B cell (primary cell): ENCODE measurements around the gene RUSF1. TPM values are rescaled to one million over a fixed set of nuclear protein-coding genes. Genes with fewer than 3 reads are reported as not detected.
A peak's percentile ranks its signal among the peaks of the same experiment; 100 is the strongest.

Experiments
- ATAC-seq: fragments of 200-7000 bp; cut with Tn5 transposase; one replicate; pipeline ENCODE4 v1.10.0; 2021; ENCODE audit warnings: low read depth, mild to moderate bottlenecking, moderate number of reproducible peaks, moderate library complexity
- CTCF ChIA-PET: fragments of 350-600 bp; sonication (Branson Sonifier 250); formaldehyde crosslinking; loops from one replicate; lab custom pipeline; 2021; ENCODE audit warnings: antibody characterized with exemption, inconsistent platforms; lab: Charles Lee
- POLR2A ChIA-PET: fragments of 350-600 bp; sonication (Branson Sonifier 250); formaldehyde crosslinking; loops from one replicate; lab custom pipeline; 2021; ENCODE audit warnings: antibody characterized with exemption; lab: Charles Lee
- DNase-seq: peaks from one replicate; pipeline ENCODE4 v3.0.0; 2013
- H2AFZ ChIP-seq: 2 replicates; pipeline ENCODE4 v1.6.1; 2012; ENCODE audit warnings: mild to moderate bottlenecking, low read depth, low read length; ENCODE audit not compliant: insufficient read depth, poor library complexity, severe bottlenecking
- H3K27ac ChIP-seq, 2 donors: 1 replicate in 1 of 2; 2 replicates in 1 of 2; pipeline ENCODE4 v1.5.1; 2012 to 2013; ENCODE audit warnings: low read length in 2 of 2, mild to moderate bottlenecking in 2 of 2, moderate library complexity in 1 of 2
- H3K27me3 ChIP-seq, 4 experiments: fragments of 200-600 bp in 1 of 4; sonication (generic) in 1 of 4; replicated peaks in 1 of 4; 1 replicate in 2 of 4; 2 replicates in 2 of 4; pipeline versions ENCODE4 v1.6.1 to v1.7.0; 2013 to 2016; ENCODE audit warnings: low read length in 3 of 4, mild to moderate bottlenecking in 2 of 4, mixed read lengths in 1 of 4, moderate library complexity in 1 of 4; ENCODE audit not compliant: insufficient read depth in 4 of 4, control insufficient read depth in 3 of 4; ENCODE audit errors: control extremely low read depth in 1 of 4
- H3K36me3 ChIP-seq, 2 experiments: replicated peaks in 1 of 2; 1 replicate in 1 of 2; 2 replicates in 1 of 2; pipeline versions ENCODE4 v1.6.1 to v1.7.1; 2013; ENCODE audit warnings: low read length in 1 of 2; ENCODE audit not compliant: insufficient read depth in 2 of 2, control insufficient read depth in 1 of 2; ENCODE audit errors: control extremely low read depth in 1 of 2, extremely low read depth in 1 of 2
- H3K4me1 ChIP-seq, 2 donors: fragments of 200-600 bp in 1 of 2; sonication (generic) in 1 of 2; 1 replicate in 1 of 2; 2 replicates in 1 of 2; pipeline versions ENCODE4 v1.5.1 to v1.6.1; 2013 to 2017; ENCODE audit warnings: low read length in 2 of 2; ENCODE audit not compliant: control insufficient read depth in 2 of 2, insufficient read depth in 2 of 2
- H3K4me2 ChIP-seq: replicated peaks from 2 replicates; pipeline ENCODE3; 2012; ENCODE audit warnings: mild to moderate bottlenecking, low read depth, low read length; ENCODE audit not compliant: poor library complexity, severe bottlenecking
- H3K4me3 ChIP-seq, 5 experiments: fragments of 200-600 bp in 1 of 5; sonication (generic) in 1 of 5; 1 replicate in 3 of 5; 2 replicates in 2 of 5; pipeline versions ENCODE4 v1.5.1 to v1.7.0; 2011 to 2016; ENCODE audit warnings: low read length in 4 of 5, mild to moderate bottlenecking in 4 of 5, low read depth in 2 of 5, control low read depth in 1 of 5, moderate library complexity in 1 of 5; ENCODE audit not compliant: insufficient read depth in 1 of 5; ENCODE audit errors: control extremely low read depth in 1 of 5, extremely low read depth in 1 of 5
- H3K79me2 ChIP-seq: fragments of 200-600 bp; sonication (generic); one replicate; pipeline ENCODE4 v1.6.0; 2016; ENCODE audit warnings: low read length; ENCODE audit not compliant: control insufficient read depth, insufficient read depth
- H3K9ac ChIP-seq: fragments of 200-600 bp; sonication (generic); 2 replicates; pipeline ENCODE4 v1.6.1; 2017; ENCODE audit warnings: mild to moderate bottlenecking, low read length, moderate library complexity
- H3K9me3 ChIP-seq, 3 donors: one replicate each; pipeline versions ENCODE4 v1.6.1 to v1.7.1; 2013; ENCODE audit warnings: low read length in 2 of 3; ENCODE audit not compliant: control insufficient read depth in 2 of 3, insufficient read depth in 1 of 3; ENCODE audit errors: control extremely low read depth in 1 of 3
- H4K20me1 ChIP-seq: 2 replicates; pipeline ENCODE4 v1.6.0; 2012; ENCODE audit warnings: mild to moderate bottlenecking, low read length; ENCODE audit not compliant: insufficient read depth, control insufficient read depth, poor library complexity, severe bottlenecking
- H3K27ac Mint-ChIP-seq: one replicate; pipeline ENCODE4 v1.8.0; 2021; ENCODE audit warnings: mixed read lengths
- H3K27me3 Mint-ChIP-seq: one replicate; pipeline ENCODE4 v1.8.0; 2021; ENCODE audit warnings: mixed read lengths
- H3K4me1 Mint-ChIP-seq: one replicate; pipeline ENCODE4 v1.8.0; 2021; ENCODE audit warnings: mixed read lengths
- H3K4me3 Mint-ChIP-seq: one replicate; pipeline ENCODE4 v1.8.0; 2021; ENCODE audit warnings: mixed read lengths
- H3K9me3 Mint-ChIP-seq: one replicate; pipeline ENCODE4 v1.8.0; 2022; ENCODE audit warnings: mixed read lengths; ENCODE audit not compliant: insufficient read depth
- CTCF ChIP-seq: fragments of 200-600 bp; IDR thresholded peaks from one replicate; pipeline ENCODE4 v1.8.0; 2022; ENCODE audit warnings: antibody characterized with exemption, mild to moderate bottlenecking
- EZH2 ChIP-seq: IDR thresholded peaks from 2 replicates; pipeline ENCODE4 v1.6.1; 2012; ENCODE audit warnings: borderline replicate concordance, low read depth, mild to moderate bottlenecking, moderate library complexity, low read length; ENCODE audit not compliant: insufficient read depth, poor library complexity, severe bottlenecking
- WGBS: methylation state at CpG from one replicate; pipeline ENCODE4 v1.1.5; 2013; ENCODE audit warnings: missing lambda C conversion rate; ENCODE audit not compliant: insufficient coverage; 5-methylcytosine and 5-hydroxymethylcytosine counted together
- intact Hi-C: fragments of 100-400 bp; cut with micrococcal nuclease; formaldehyde crosslinking; loops from one replicate; pipeline ENCODE4 v1.10.0; 2022
- polyA plus RNA-seq: library from polyadenylated mRNA; depleted of rRNA; stranded (reverse); fragments of >200 nt; gene quantifications from 2 replicates; pipeline ENCODE4 v1.2.3, GENCODE V29; 2012
- total RNA-seq, 2 donors: library from RNA; stranded (reverse); fragments of 120-200 nt in 1 of 2; gene quantifications; 1 replicate in 1 of 2; 2 replicates in 1 of 2; pipeline versions ENCODE4 v1.2.3 to v1.2.4, GENCODE V29; 2013 to 2022

RUSF1 gene
- total and polyA plus RNA-seq, 2 donors (not counting 1 experiment from before 2014, with no cell fraction given), result 103 to 132 TPM

DNA sequence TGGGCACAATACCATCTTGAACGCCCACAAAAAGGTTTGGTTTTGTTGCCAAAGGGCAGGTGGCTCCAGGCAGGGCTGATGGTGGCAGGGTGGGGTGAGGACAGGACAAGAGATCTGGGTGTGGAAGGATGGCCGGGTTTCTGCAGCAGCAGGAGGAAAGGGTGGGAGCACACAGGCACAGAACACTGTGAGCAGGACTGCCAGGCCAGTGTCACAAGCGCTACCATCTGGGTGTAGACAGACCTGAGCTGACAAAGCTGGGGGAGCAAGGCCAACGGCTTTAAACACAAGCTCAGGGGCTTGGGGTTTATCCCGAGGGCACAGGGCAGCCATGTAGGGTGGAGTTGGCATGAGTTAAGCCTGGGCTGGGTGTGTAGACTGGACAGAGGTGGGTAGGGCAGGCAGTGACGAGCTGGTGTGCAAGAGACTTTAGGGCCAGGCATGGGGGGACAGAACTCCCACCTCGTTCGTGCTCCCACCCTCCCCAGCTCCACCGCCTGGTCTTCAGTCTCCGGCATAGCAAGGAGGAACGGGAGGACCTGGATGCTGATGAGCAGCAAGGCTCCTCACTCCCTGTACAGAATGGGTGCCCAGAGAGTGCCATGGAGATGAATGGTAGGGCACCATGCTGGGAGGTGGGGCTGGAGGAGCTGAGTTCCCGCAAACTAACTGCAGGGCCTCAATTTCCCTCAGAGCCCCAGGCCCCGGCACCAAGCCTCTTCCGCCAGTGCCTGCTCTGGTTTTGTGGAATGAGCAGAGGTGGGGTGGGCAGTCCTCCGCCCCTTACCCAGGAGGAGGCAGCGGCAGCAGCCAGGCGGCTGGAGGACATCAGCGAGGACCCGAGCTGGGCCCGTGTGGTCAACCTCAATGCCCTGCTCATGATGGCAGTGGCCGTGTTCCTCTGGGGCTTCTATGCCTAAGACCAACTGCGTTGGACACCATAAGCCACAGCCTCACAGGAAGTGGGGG lies 18.3 kb downstream of the RUSF1 start:
- Histone ChIP-seq H3K9ac (no peak overlapping the region), H3K4me3 (no peak overlapping the region), H4K20me1 (peaks cover 6% of the 10 kb centered on the region), H3K79me2 (no peaks in the 10 kb centered on the region), H3K27me3 (peaks cover 0 to 12% (median 4%) of the 10 kb centered on the region in 4 experiments), H2AFZ (no peak overlapping the region), H3K4me2 (no peak overlapping the region), H3K4me1 (peaks cover 10 to 16% of the 10 kb centered on the region in 2 donors), H3K36me3 (peaks cover 0 to 23% of the 10 kb centered on the region in 2 experiments), H3K27ac (no peak overlapping the region), H3K9me3 (peaks cover 0 to 5% (median 0%) of the 10 kb centered on the region in 3 donors)
- ChIA-PET POLR2A (interaction anchor here (0.6 to 2.1 kb wide), 2 partner anchors 13 to 449 kb away, joined by 3 to 6 read pairs; no protein-coding TSS in a partner anchor), CTCF (interaction anchor here (0.6 kb wide), 1 partner anchor 376 kb away, joined by 3 read pairs; no protein-coding TSS in a partner anchor)
- ATAC-seq (no peak), DNase-seq (no peak)
- Mint-ChIP-seq H3K9me3 (no peaks in the 10 kb centered on the region), H3K4me1 (peaks cover 12% of the 10 kb centered on the region), H3K27me3 (peaks cover 3% of the 10 kb centered on the region), H3K27ac (peak overlapping the region; percentile 52), H3K4me3 (peak overlapping the region; percentile 52)
- intact Hi-C loops, result no loop called here
- TF ChIP-seq EZH2 (no peak), CTCF (no peak)
- WGBS, result 94% methylated on average over 21 of the region's 22 CpGs

DNA sequence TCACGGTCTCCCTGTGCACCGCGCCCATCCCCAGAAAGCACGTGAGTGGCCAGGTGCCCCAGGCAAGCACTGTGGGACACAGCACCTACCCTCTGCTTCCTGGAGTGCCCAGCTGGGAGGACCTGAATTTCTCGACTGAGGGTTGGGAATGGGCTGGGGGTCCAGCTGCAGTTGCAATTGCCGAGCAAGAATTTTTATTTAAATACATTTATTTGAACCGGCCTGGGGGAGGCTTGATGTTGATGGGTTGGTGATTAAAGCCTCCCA lies 19.0 kb downstream of the RUSF1 start:
- Histone ChIP-seq H3K36me3 (peaks cover 0 to 23% of the 10 kb centered on the region in 2 experiments), H3K9me3 (peaks cover 0 to 5% (median 0%) of the 10 kb centered on the region in 3 donors), H3K79me2 (no peaks in the 10 kb centered on the region), H3K9ac (no peak overlapping the region), H3K27ac (no peak overlapping the region), H3K4me3 (no peak overlapping the region), H4K20me1 (peaks cover 6% of the 10 kb centered on the region), H3K4me2 (no peak overlapping the region), H2AFZ (no peak overlapping the region), H3K4me1 (peaks cover 10 to 16% of the 10 kb centered on the region in 2 donors), H3K27me3 (peaks cover 0 to 12% (median 4%) of the 10 kb centered on the region in 4 experiments)
- Mint-ChIP-seq H3K27me3 (peaks cover 3% of the 10 kb centered on the region), H3K27ac (no peak overlapping the region), H3K4me3 (peak overlapping the region; percentile 73), H3K4me1 (peaks cover 12% of the 10 kb centered on the region), H3K9me3 (no peaks in the 10 kb centered on the region)
- TF ChIP-seq EZH2 (no peak), CTCF (no peak)
- POLR2A ChIA-PET, result interaction anchor here (2.1 kb wide), 1 partner anchor 12 kb away, joined by 6 read pairs; no protein-coding TSS in a partner anchor
- no peak for DNase-seq
- CTCF ChIA-PET, result interaction anchor here (0.6 kb wide), 1 partner anchor 376 kb away, joined by 3 read pairs; no protein-coding TSS in a partner anchor
- intact Hi-C loops, result no loop called here
- 91% methylated on average over 4 of the region's 7 CpGs for WGBS
- no peak for ATAC-seq
